H1 (cell line): ENCODE measurements around the gene ZDHHC11.

Experiments used
- CBX8 ChIP-seq: fragments of 300-800, 300-1000 bp; sonication (generic); IDR thresholded peaks from 2 replicates; pipeline ENCODE4 v1.7.1; 2016; ENCODE audit warnings: low read depth, low read length, borderline replicate concordance
- SIX5 ChIP-seq: IDR thresholded peaks from 2 replicates; pipeline ENCODE4 v1.6.1; 2011; ENCODE audit warnings: mild to moderate bottlenecking, low read depth, low read length
- TAF1 ChIP-seq: IDR thresholded peaks from 2 replicates; pipeline ENCODE4 v1.6.1; 2011; ENCODE audit warnings: mild to moderate bottlenecking, low read depth, low read length

DNA sequence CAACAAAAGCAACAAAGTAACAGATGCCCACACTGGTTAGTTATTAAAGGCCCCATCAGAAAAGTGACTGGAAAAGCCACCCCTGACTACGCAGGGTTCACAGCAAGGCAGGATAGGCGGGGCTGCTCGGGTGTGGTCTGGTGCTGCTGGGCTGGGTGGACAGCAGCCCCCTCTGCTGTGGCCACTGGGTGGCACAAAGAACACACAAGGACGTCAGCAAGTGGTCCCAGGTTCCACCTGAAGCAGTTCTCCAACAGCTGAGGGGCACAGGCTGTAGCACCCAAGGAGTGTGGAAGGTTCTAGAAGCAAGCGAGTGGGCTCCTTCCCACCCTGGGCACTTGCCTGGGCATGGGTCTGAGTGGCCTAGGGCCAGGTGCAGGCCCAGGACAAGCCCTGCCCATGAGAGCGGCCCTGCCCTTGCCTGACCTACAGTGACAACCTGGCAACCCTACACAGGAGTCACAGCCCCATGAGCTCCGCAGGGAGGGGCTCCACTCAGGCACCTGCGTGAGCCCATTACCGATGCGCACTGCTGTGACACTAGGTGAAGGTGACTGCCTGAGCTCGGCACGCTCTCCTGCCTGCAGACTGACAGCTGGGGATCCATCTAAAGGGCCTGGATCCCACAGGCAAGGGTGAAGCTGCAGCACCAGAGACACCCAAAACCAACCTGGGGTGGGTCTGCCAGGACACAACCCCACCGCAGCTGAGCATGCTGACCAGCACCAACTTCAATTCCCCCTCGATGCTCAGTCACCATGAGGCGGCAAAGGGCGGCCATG, 33.8 kb upstream of the ZDHHC11 start:
- TF ChIP-seq TAF1 (no peak), SIX5 (no peak), CBX8 (no peak)
